HEK293 (cell line): Measurements from ENCODE around the gene AGPAT4.

Experiments
- CTCF ChIA-PET: fragments of 350-600 bp; formaldehyde crosslinking; extraction: SDS; loops from one replicate; lab custom pipeline; 2021; ENCODE audit warnings: antibody characterized with exemption; lab: Yijun Ruan, JAX
- POLR2A ChIA-PET: fragments of 300-600 bp; formaldehyde crosslinking; extraction: SDS; loops from one replicate; lab custom pipeline; 2020; ENCODE audit warnings: antibody characterized with exemption, inconsistent platforms; lab: Yijun Ruan, JAX
- H3K27ac ChIP-seq: fragments of 200-500 bp; sonication (Bioruptor generic); 2 replicates; pipeline ENCODE4 v1.5.1; 2014; ENCODE audit warnings: low read depth, low read length, control low read depth, inconsistent platforms; ENCODE audit errors: extremely low read depth
- H3K36me3 ChIP-seq, 2 experiments: fragments of 200-500 bp in 1 of 2; sonication (Bioruptor generic) in 1 of 2; 1 replicate in 1 of 2; 2 replicates in 1 of 2; pipeline ENCODE4 v1.5.1; 2014 to 2017; ENCODE audit warnings: inconsistent platforms in 2 of 2, low read length in 2 of 2; ENCODE audit not compliant: control insufficient read depth in 2 of 2, insufficient read depth in 1 of 2
- H3K4me1 ChIP-seq: fragments of 200-500 bp; sonication (Bioruptor generic); 2 replicates; pipeline ENCODE4 v1.5.1; 2014; ENCODE audit warnings: mild to moderate bottlenecking, low read length, inconsistent platforms; ENCODE audit not compliant: control insufficient read depth, insufficient read depth
- H3K4me3 ChIP-seq: 2 replicates; pipeline ENCODE4 v1.5.1; 2011; ENCODE audit warnings: low read depth, mild to moderate bottlenecking, control low read depth, low read length, moderate library complexity
- H3K9me3 ChIP-seq: fragments of 200-500 bp; sonication (Bioruptor generic); 2 replicates; pipeline ENCODE4 v1.5.1; 2014; ENCODE audit warnings: low read depth, low read length, inconsistent platforms; ENCODE audit not compliant: control insufficient read depth, insufficient read depth
- KLF8 ChIP-seq: fragments of 450-650 bp; formaldehyde crosslinking; IDR thresholded peaks from 2 replicates; pipeline ENCODE4 v1.5.1; 2016; ENCODE audit warnings: missing biosample characterization, missing genetic modification characterization
- ZFHX2 ChIP-seq: fragments of 450-650 bp; formaldehyde crosslinking; conservative IDR thresholded peaks from 2 replicates; pipeline ENCODE4 v1.5.1; 2016; ENCODE audit warnings: missing biosample characterization, missing genetic modification characterization
- ZNF10 ChIP-seq: fragments of 450-650 bp; formaldehyde crosslinking; IDR thresholded peaks from 2 replicates; pipeline ENCODE4 v1.5.1; 2017; ENCODE audit warnings: missing biosample characterization, missing genetic modification characterization
- ZNF132 ChIP-seq: fragments of 450-650 bp; formaldehyde crosslinking; IDR thresholded peaks from 2 replicates; pipeline ENCODE4 v1.5.1; 2017; ENCODE audit warnings: missing biosample characterization, missing genetic modification characterization, borderline replicate concordance
- ZNF140 ChIP-seq: fragments of 450-650 bp; formaldehyde crosslinking; IDR thresholded peaks from 2 replicates; pipeline ENCODE4 v1.5.1; 2016; ENCODE audit warnings: missing biosample characterization, missing genetic modification characterization
- ZNF248 ChIP-seq: fragments of 450-650 bp; formaldehyde crosslinking; IDR thresholded peaks from 2 replicates; pipeline ENCODE4 v1.5.1; 2017; ENCODE audit warnings: missing biosample characterization, missing genetic modification characterization
- ZNF366 ChIP-seq: fragments of 450-650 bp; formaldehyde crosslinking; conservative IDR thresholded peaks from 2 replicates; pipeline ENCODE4 v1.5.1; 2016; ENCODE audit warnings: missing biosample characterization, missing genetic modification characterization
- ZNF394 ChIP-seq: fragments of 450-650 bp; formaldehyde crosslinking; IDR thresholded peaks from 2 replicates; pipeline ENCODE4 v1.5.1; 2016; ENCODE audit warnings: missing biosample characterization, missing genetic modification characterization, mild to moderate bottlenecking, moderate library complexity, borderline replicate concordance
- ZNF521 ChIP-seq: fragments of 450-650 bp; formaldehyde crosslinking; IDR thresholded peaks from 2 replicates; pipeline ENCODE4 v1.5.1; 2017; ENCODE audit warnings: missing biosample characterization, mild to moderate bottlenecking, missing genetic modification characterization
- ZNF530 ChIP-seq: fragments of 450-650 bp; formaldehyde crosslinking; IDR thresholded peaks from 2 replicates; pipeline ENCODE4 v1.5.1; 2016; ENCODE audit warnings: low read depth, missing biosample characterization, missing genetic modification characterization
- ZNF548 ChIP-seq: fragments of 450-650 bp; formaldehyde crosslinking; IDR thresholded peaks from 2 replicates; pipeline ENCODE4 v1.5.1; 2016; ENCODE audit warnings: missing biosample characterization, missing genetic modification characterization
- ZNF549 ChIP-seq: fragments of 450-650 bp; IDR thresholded peaks from 2 replicates; pipeline ENCODE4 v1.5.1; 2018; ENCODE audit warnings: missing biosample characterization, missing genetic modification characterization, mild to moderate bottlenecking, inconsistent platforms, moderate library complexity
- ZNF555 ChIP-seq: fragments of 450-650 bp; formaldehyde crosslinking; conservative IDR thresholded peaks from 2 replicates; pipeline ENCODE4 v1.5.1; 2017; ENCODE audit warnings: missing biosample characterization, mild to moderate bottlenecking, missing genetic modification characterization, inconsistent platforms
- ZNF610 ChIP-seq: fragments of 450-650 bp; formaldehyde crosslinking; IDR thresholded peaks from 2 replicates; pipeline ENCODE4 v1.5.1; 2016; ENCODE audit warnings: missing biosample characterization, missing genetic modification characterization, borderline replicate concordance
- ZNF624 ChIP-seq: fragments of 450-650 bp; formaldehyde crosslinking; IDR thresholded peaks from 2 replicates; pipeline ENCODE4 v1.5.1; 2017; ENCODE audit warnings: missing biosample characterization, missing genetic modification characterization
- ZNF654 ChIP-seq: fragments of 450-650 bp; formaldehyde crosslinking; IDR thresholded peaks from 2 replicates; pipeline ENCODE4 v1.5.1; 2016; ENCODE audit warnings: low read depth, missing biosample characterization, missing genetic modification characterization
- ZNF677 ChIP-seq: fragments of 450-650 bp; IDR thresholded peaks from 2 replicates; pipeline ENCODE4 v1.5.0; 2018; ENCODE audit warnings: missing biosample characterization, mild to moderate bottlenecking, missing genetic modification characterization, moderate library complexity
- ZNF747 ChIP-seq: fragments of 450-650 bp; formaldehyde crosslinking; IDR thresholded peaks from 2 replicates; pipeline ENCODE4 v1.5.1; 2016; ENCODE audit warnings: missing biosample characterization, missing genetic modification characterization
- ZNF776 ChIP-seq: fragments of 450-650 bp; formaldehyde crosslinking; IDR thresholded peaks from 2 replicates; pipeline ENCODE4 v1.5.0; 2017; ENCODE audit warnings: missing biosample characterization, missing genetic modification characterization, borderline replicate concordance
- TF ChIP-seq, protein P1 (sequence below): fragments of 450-650 bp; formaldehyde crosslinking; IDR thresholded peaks from 2 replicates; pipeline ENCODE4 v1.5.1; 2016; ENCODE audit warnings: missing biosample characterization, missing genetic modification characterization
- TF ChIP-seq, protein P2 (sequence below): fragments of 450-650 bp; formaldehyde crosslinking; IDR thresholded peaks from 2 replicates; pipeline ENCODE4 v1.5.1; 2016; ENCODE audit warnings: missing biosample characterization, missing genetic modification characterization
- TF ChIP-seq, protein P3 (sequence below): fragments of 450-650 bp; formaldehyde crosslinking; IDR thresholded peaks from 2 replicates; pipeline ENCODE4 v1.5.1; 2016; ENCODE audit warnings: missing biosample characterization, missing genetic modification characterization

AGPAT4 gene

GRCh38 chr6:161192636-161193411 lies 81.0 kb downstream of the AGPAT4 start:
- no peak overlapping the region for H3K4me3 ChIP-seq
- POLR2A ChIA-PET, result no interaction called here
- TF ChIP-seq, protein P1, sequence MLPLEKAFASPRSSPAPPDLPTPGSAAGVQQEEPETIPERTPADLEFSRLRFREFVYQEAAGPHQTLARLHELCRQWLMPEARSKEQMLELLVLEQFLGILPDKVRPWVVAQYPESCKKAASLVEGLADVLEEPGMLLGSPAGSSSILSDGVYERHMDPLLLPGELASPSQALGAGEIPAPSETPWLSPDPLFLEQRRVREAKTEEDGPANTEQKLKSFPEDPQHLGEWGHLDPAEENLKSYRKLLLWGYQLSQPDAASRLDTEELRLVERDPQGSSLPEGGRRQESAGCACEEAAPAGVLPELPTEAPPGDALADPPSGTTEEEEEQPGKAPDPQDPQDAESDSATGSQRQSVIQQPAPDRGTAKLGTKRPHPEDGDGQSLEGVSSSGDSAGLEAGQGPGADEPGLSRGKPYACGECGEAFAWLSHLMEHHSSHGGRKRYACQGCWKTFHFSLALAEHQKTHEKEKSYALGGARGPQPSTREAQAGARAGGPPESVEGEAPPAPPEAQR, result no peak
- TF ChIP-seq, protein P2, sequence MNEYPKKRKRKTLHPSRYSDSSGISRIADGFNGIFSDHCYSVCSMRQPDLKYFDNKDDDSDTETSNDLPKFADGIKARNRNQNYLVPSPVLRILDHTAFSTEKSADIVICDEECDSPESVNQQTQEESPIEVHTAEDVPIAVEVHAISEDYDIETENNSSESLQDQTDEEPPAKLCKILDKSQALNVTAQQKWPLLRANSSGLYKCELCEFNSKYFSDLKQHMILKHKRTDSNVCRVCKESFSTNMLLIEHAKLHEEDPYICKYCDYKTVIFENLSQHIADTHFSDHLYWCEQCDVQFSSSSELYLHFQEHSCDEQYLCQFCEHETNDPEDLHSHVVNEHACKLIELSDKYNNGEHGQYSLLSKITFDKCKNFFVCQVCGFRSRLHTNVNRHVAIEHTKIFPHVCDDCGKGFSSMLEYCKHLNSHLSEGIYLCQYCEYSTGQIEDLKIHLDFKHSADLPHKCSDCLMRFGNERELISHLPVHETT (tag by site-specific recombination), result no peak
- TF ChIP-seq ZNF677 (tag by site-specific recombination), result no peak
- no peak for TF ChIP-seq ZNF776 (tag by site-specific recombination)
- no peak for TF ChIP-seq ZNF747 (tag by site-specific recombination)
- TF ChIP-seq ZNF521 (tag by site-specific recombination), result no peak
- H3K27ac ChIP-seq, result no peak overlapping the region
- H3K9me3 ChIP-seq, result no peaks in the 10 kb centered on the region
- H3K4me1 ChIP-seq, result no peaks in the 10 kb centered on the region
- H3K36me3 ChIP-seq, result peaks cover 0 to 4% of the 10 kb centered on the region in 2 experiments; a peak in 1 of 3 replicates
- CTCF ChIA-PET, result no interaction called here

- TF ChIP-seq KLF8 (tag by site-specific recombination) (no peak), ZNF610 (tag by site-specific recombination) (no peak), ZNF624 (tag by site-specific recombination) (no peak)
- POLR2A ChIA-PET, result no interaction called here
- CTCF ChIA-PET, result no interaction called here
Observed at GRCh38 chr6:161191671-161192070, 82.2 kb downstream of the AGPAT4 start.

DNA sequence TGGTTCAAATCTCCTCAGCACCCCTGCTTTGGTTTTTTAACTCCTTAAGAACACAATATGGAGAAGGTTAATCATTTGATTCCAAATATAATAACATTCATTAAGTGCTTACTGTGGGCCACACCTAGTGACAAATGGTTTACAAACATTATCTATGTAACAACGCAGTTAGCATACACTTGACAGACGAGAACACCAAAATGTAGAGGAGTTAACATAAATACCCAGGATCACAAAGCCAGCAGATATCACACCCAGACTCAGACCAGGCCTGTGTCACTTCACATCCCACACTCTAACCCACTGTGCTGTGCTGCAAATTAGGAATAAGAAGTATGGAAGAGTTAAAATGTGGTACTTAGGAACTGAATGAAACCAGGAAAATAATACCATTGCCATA lies 82.9 kb downstream of the AGPAT4 start:
- ChIA-PET CTCF (no interaction called here), POLR2A (interaction anchor here (0.5 kb wide), 1 partner anchor 428 kb away, joined by 3 read pairs; no protein-coding TSS in a partner anchor)

More at GRCh38 chr6:161191671-161192070, 82.2 kb downstream of the AGPAT4 start:
- H3K27ac ChIP-seq, result no peak overlapping the region
- H3K4me1 ChIP-seq, result no peaks in the 10 kb centered on the region
- peaks cover 0 to 4% of the 10 kb centered on the region in 2 experiments; a peak in 1 of 3 replicates for H3K36me3 ChIP-seq
- no peak overlapping the region for H3K4me3 ChIP-seq
- no peaks in the 10 kb centered on the region for H3K9me3 ChIP-seq

More for the DNA sequence above, 82.9 kb downstream of the AGPAT4 start:
- Histone ChIP-seq H3K9me3 (no peaks in the 10 kb centered on the region), H3K36me3 (peaks cover 0 to 4% of the 10 kb centered on the region in 2 experiments; a peak in 1 of 3 replicates), H3K4me1 (no peaks in the 10 kb centered on the region), H3K27ac (no peak overlapping the region), H3K4me3 (no peak overlapping the region)
- TF ChIP-seq ZNF10 (tag by site-specific recombination) (no peak), ZNF132 (no peak), ZNF394 (tag by site-specific recombination) (no peak), ZNF140 (tag by site-specific recombination) (no peak), ZFHX2 (tag by site-specific recombination) (no peak), ZNF548 (tag by site-specific recombination) (no peak), ZNF366 (tag by site-specific recombination) (no peak), ZNF555 (tag by site-specific recombination) (no peak), ZNF248 (no peak), ZNF530 (tag by site-specific recombination) (no peak), ZNF549 (no peak), ZNF654 (no peak)
- TF ChIP-seq, protein P3, sequence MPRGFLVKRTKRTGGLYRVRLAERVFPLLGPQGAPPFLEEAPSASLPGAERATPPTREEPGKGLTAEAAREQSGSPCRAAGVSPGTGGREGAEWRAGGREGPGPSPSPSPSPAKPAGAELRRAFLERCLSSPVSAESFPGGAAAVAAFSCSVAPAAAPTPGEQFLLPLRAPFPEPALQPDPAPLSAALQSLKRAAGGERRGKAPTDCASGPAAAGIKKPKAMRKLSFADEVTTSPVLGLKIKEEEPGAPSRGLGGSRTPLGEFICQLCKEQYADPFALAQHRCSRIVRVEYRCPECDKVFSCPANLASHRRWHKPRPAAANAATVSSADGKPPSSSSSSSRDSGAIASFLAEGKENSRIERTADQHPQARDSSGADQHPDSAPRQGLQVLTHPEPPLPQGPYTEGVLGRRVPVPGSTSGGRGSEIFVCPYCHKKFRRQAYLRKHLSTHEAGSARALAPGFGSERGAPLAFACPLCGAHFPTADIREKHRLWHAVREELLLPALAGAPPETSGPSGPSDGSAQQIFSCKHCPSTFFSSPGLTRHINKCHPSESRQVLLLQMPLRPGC (tag by site-specific recombination), result no peak
